Hepatocyte (in vitro differentiated cells): ENCODE results near the gene SND1.

Experiments
- EZH2 ChIP-seq: fragments of 200-600 bp; sonication (generic); IDR thresholded peaks from 2 replicates; pipeline ENCODE4 v1.6.1; 2016; ENCODE audit warnings: antibody characterized with exemption, mild to moderate bottlenecking, borderline replicate concordance
- EZH2phosphoT487 ChIP-seq: fragments of 200-600 bp; sonication (generic); IDR thresholded peaks from one replicate; pipeline ENCODE4 v1.6.1; 2018; ENCODE audit warnings: antibody characterized with exemption, mild to moderate bottlenecking, low read depth, moderate library complexity; ENCODE audit not compliant: unreplicated experiment, severe bottlenecking
- TF ChIP-seq, protein P1 (sequence below): fragments of 200-600 bp; sonication (generic); IDR thresholded peaks from 2 replicates; pipeline ENCODE4 v1.5.1; 2016; ENCODE audit warnings: antibody characterized with exemption, mild to moderate bottlenecking; ENCODE audit not compliant: poor library complexity

DNA sequence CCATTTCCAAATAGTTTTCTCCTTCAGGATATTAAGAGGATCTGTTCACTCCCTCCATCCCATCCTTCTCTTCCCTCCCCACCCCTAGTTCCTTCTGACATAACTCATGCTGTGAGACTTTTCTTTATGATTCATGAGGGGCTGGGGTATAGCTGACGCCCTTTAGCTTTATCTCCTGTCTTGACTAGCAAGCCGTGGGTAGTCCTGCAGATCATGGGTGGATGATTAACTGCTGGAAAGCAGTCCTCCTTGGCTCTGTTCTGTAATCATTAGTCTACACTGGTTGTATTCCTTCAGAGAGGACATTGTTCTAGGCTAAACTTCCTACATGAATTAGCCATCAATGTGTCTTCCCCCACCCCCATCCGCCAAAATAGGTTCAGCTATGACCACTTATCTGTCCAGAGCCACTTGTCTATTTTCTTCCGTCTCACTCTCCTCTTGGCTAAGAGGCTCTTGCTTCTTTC, 243.9 kb downstream of the SND1 start:
- TF ChIP-seq, protein P1, sequence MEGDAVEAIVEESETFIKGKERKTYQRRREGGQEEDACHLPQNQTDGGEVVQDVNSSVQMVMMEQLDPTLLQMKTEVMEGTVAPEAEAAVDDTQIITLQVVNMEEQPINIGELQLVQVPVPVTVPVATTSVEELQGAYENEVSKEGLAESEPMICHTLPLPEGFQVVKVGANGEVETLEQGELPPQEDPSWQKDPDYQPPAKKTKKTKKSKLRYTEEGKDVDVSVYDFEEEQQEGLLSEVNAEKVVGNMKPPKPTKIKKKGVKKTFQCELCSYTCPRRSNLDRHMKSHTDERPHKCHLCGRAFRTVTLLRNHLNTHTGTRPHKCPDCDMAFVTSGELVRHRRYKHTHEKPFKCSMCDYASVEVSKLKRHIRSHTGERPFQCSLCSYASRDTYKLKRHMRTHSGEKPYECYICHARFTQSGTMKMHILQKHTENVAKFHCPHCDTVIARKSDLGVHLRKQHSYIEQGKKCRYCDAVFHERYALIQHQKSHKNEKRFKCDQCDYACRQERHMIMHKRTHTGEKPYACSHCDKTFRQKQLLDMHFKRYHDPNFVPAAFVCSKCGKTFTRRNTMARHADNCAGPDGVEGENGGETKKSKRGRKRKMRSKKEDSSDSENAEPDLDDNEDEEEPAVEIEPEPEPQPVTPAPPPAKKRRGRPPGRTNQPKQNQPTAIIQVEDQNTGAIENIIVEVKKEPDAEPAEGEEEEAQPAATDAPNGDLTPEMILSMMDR = no peak
- TF ChIP-seq EZH2phosphoT487 (no peak), EZH2 (no peak)
